ENCODE results near the gene RPS6KA5.

DNA sequence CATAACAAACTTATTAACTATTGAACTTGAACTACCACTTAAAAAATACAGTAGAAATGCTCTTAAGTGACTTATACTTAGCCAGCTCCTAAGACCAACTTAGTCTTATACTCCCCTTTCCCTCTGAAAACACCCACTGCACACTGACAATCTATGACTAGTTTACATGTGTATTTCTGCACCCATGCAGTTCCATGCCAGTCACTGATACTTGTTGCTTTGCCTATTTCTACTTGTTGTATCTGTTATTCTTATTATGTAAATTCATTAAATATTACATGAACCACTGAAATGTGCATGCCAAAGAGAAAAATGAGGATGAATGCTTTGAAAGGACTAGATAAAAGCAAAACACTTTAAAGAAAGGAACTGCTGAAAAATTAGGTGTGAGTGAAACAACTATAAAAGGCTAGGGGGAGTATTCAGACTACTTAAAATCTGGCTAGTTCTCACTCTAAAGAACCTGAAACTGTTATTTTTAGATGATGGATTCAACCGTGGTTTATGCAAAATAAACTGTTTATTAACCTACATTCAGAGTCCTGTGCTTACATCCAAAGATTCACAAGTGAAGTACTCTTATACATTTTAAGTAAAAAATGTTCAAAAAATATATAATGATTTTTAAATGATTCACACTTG is 74.7 kb downstream of the RPS6KA5 start:
- TF ChIP-seq, protein P1, sequence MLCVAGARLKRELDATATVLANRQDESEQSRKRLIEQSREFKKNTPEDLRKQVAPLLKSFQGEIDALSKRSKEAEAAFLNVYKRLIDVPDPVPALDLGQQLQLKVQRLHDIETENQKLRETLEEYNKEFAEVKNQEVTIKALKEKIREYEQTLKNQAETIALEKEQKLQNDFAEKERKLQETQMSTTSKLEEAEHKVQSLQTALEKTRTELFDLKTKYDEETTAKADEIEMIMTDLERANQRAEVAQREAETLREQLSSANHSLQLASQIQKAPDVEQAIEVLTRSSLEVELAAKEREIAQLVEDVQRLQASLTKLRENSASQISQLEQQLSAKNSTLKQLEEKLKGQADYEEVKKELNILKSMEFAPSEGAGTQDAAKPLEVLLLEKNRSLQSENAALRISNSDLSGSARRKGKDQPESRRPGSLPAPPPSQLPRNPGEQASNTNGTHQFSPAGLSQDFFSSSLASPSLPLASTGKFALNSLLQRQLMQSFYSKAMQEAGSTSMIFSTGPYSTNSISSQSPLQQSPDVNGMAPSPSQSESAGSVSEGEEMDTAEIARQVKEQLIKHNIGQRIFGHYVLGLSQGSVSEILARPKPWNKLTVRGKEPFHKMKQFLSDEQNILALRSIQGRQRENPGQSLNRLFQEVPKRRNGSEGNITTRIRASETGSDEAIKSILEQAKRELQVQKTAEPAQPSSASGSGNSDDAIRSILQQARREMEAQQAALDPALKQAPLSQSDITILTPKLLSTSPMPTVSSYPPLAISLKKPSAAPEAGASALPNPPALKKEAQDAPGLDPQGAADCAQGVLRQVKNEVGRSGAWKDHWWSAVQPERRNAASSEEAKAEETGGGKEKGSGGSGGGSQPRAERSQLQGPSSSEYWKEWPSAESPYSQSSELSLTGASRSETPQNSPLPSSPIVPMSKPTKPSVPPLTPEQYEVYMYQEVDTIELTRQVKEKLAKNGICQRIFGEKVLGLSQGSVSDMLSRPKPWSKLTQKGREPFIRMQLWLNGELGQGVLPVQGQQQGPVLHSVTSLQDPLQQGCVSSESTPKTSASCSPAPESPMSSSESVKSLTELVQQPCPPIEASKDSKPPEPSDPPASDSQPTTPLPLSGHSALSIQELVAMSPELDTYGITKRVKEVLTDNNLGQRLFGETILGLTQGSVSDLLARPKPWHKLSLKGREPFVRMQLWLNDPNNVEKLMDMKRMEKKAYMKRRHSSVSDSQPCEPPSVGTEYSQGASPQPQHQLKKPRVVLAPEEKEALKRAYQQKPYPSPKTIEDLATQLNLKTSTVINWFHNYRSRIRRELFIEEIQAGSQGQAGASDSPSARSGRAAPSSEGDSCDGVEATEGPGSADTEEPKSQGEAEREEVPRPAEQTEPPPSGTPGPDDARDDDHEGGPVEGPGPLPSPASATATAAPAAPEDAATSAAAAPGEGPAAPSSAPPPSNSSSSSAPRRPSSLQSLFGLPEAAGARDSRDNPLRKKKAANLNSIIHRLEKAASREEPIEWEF (CRISPR knock-in tag; IDR thresholded peaks at IDR 0.05): no peak
- TF ChIP-seq ETV5 (CRISPR knock-in tag; IDR thresholded peaks at IDR 0.05; ENCODE audit: low read depth) (no peak), EZH2 (IDR thresholded peaks at IDR 0.05; ENCODE audit: borderline replicate concordance, low read depth, low read length) (no peak), ZBTB1 (CRISPR knock-in tag; IDR thresholded peaks at IDR 0.05; ENCODE audit: borderline replicate concordance, low read depth) (no peak), MIER1 (IDR thresholded peaks at IDR 0.05; ENCODE audit: low read depth) (no peak), CHD4 (IDR thresholded peaks at IDR 0.05; ENCODE audit: insufficient read depth, insufficient replicate concordance, low read depth, low read length, poor library complexity, severe bottlenecking) (no peak), ZC3H11A (IDR thresholded peaks at IDR 0.05; ENCODE audit: low read depth, low read length) (no peak), MEIS2 (IDR thresholded peaks at IDR 0.05; ENCODE audit: partially characterized antibody) (no peak), ZNF224 (CRISPR knock-in tag; IDR thresholded peaks at IDR 0.05) (no peak), ZNF3 (CRISPR knock-in tag; IDR thresholded peaks at IDR 0.05) (no peak), YY1 (IDR thresholded peaks at IDR 0.05; ENCODE audit: borderline replicate concordance in 1 of 3, control insufficient read depth in 1 of 3, extremely low read depth in 1 of 3, insufficient read depth in 3 of 3, insufficient read length in 1 of 3, insufficient replicate concordance in 2 of 3, low read depth in 1 of 3, low read length in 2 of 3) (no peak), CREM (IDR thresholded peaks at IDR 0.05; ENCODE audit: low read depth) (no peak), ZNF766 (CRISPR knock-in tag; conservative IDR thresholded peaks at IDR 0.05) (no peak)
- TF ChIP-seq, protein P2, sequence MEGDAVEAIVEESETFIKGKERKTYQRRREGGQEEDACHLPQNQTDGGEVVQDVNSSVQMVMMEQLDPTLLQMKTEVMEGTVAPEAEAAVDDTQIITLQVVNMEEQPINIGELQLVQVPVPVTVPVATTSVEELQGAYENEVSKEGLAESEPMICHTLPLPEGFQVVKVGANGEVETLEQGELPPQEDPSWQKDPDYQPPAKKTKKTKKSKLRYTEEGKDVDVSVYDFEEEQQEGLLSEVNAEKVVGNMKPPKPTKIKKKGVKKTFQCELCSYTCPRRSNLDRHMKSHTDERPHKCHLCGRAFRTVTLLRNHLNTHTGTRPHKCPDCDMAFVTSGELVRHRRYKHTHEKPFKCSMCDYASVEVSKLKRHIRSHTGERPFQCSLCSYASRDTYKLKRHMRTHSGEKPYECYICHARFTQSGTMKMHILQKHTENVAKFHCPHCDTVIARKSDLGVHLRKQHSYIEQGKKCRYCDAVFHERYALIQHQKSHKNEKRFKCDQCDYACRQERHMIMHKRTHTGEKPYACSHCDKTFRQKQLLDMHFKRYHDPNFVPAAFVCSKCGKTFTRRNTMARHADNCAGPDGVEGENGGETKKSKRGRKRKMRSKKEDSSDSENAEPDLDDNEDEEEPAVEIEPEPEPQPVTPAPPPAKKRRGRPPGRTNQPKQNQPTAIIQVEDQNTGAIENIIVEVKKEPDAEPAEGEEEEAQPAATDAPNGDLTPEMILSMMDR (IDR thresholded peaks at IDR 0.05 in 2 of 3, conservative IDR thresholded peaks at IDR 0.05 in 1 of 3; ENCODE audit: insufficient read depth in 2 of 3, low read depth in 1 of 3, low read length in 3 of 3): no peak
